Measurements from ENCODE around the gene TP53.
A peak's percentile ranks its signal among the peaks of the same experiment; 100 is the strongest.
"Not testable (repeated sequence)": the region's sequence is repeated elsewhere in the genome, so short reads cannot be mapped to it uniquely, and the experiment has no call there.

TP53 gene

DNA sequence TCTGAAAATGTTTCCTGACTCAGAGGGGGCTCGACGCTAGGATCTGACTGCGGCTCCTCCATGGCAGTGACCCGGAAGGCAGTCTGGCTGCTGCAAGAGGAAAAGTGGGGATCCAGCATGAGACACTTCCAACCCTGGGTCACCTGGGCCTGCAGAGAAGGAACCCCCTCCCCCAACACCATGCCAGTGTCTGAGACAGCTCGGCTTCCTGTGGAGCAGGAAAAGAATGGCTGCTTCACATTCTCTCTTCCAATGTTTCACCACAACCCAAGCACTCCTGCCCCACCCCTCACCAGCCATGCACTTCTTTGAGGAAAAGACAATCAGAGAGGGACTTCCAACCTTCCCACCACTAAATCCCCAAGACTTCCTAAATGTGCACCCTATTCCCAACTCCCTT lies 10.8 kb downstream of the TP53 start:
- DNase-seq (ENCODE audit: low spot score) (no peak), FAIRE-seq (no peak)

DNA sequence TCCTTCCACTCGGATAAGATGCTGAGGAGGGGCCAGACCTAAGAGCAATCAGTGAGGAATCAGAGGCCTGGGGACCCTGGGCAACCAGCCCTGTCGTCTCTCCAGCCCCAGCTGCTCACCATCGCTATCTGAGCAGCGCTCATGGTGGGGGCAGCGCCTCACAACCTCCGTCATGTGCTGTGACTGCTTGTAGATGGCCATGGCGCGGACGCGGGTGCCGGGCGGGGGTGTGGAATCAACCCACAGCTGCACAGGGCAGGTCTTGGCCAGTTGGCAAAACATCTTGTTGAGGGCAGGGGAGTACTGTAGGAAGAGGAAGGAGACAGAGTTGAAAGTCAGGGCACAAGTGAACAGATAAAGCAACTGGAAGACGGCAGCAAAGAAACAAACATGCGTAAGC lies 12.4 kb downstream of the TP53 start:
- FAIRE-seq: no peak
- DNase-seq (ENCODE audit: low spot score): no peak

DNA sequence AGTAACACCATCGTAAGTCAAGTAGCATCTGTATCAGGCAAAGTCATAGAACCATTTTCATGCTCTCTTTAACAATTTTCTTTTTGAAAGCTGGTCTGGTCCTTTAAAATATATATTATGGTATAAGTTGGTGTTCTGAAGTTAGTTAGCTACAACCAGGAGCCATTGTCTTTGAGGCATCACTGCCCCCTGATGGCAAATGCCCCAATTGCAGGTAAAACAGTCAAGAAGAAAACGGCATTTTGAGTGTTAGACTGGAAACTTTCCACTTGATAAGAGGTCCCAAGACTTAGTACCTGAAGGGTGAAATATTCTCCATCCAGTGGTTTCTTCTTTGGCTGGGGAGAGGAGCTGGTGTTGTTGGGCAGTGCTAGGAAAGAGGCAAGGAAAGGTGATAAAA lies 14.1 kb downstream of the TP53 start:
- peak; percentile 9 for DNase-seq (ENCODE audit: low spot score)
- no peak for FAIRE-seq

DNA sequence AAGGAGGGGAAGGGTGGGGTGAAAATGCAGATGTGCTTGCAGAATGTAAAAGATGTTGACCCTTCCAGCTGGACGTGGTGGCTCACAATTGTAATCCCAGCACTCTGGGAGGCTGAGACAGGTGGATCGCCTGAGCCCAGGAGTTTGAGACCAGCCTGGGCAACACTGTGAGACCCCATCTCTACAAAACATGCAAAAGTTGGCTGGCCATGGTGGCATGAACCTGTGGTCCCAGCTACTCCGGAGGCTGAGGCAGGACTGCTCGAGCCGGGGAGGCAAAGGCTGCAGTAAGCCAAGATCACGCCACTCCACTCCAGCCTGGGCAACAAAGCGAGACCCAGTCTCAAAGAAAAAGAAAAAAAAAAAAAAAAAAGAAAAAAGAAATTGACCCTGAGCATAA lies 18.8 kb downstream of the TP53 start:
- DNase-seq (ENCODE audit: low spot score): no peak
- no peak for FAIRE-seq

DNA sequence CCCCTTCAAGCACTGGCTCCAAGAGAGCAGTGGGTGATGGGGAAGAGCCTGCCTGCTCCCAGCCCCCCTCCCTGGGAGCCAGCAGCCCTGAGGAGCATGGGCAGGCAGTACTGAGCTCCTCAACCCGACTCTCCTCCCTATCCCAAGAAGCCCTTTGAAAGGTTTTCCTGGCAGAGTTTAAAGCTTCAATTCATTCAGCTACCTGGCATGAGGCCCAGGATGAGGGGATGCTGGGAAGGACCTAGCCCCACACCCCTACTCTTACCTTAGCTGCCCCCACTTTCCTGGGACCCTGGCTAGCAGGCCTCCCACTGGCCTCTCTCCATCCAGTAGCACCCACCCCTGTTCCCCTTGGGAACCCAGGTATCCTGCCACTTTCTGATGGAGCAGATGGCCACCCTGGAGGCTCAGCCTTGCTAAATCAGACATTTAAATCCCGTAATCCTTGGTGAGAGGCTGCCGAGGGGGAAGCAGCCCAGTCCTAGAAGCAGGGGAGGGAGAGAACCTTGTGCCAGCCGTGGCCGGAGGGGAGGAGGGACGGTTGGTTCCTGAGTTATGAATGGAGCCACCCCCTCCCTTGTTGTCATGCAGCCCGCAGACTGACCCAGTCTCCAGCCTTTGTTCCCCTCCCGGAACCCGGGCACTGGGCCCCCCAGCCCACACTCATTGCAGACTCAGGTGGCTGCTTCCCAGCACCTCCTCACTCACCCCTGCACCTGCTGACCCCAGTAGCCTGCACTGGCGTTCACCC lies 19.5 kb downstream of the TP53 start:
- FAIRE-seq: no peak
- no peak for DNase-seq (ENCODE audit: low spot score)

DNA sequence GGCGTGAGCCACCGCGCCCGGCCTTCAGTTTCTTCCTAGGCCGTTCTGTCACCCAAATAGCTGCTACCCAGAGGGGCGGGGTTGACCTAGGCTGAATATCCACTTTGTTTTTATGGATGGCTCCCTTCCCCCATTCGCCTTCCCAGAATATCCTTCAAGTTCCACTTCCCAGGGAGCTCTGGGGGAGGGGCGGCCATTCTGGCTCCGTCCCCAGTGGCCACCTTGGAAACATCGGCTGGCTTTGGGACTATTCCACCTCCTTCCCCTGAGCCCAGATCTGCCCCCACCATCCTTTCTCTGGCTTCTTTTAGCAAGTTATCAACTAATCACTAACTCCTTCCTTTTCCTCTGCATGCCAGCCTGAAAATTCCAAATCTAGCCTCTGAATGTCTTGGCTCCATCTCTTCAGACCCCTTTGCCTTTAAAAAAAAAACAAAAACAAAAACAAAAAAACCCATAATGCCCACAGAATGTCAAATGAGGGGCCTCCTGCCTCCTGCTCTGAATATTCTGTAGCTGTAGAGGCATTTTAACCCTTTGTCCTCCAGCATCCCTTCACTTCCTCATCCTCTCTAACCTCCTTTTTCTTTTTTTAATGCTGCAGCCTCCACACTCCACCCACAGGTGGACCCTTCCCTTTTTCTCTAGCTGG lies 30.2 kb downstream of the TP53 start:
- DNase-seq (ENCODE audit: low spot score): no peak
- no peak for FAIRE-seq

DNA sequence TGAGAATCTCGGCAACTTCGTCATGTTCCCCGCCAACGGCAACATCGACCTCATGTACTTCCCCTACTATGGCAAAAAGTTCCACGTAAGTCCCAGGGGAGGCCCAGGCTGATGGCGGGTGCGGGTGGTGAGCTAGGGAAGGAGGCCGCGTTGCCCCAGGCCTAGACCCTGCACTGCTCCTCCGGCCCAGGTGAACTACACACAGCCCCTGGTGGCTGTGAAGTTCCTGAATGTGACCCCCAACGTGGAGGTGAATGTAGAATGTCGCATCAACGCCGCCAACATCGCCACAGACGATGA lies 31.8 kb downstream of the TP53 start:
- DNase-seq (ENCODE audit: low spot score): no peak

DNA sequence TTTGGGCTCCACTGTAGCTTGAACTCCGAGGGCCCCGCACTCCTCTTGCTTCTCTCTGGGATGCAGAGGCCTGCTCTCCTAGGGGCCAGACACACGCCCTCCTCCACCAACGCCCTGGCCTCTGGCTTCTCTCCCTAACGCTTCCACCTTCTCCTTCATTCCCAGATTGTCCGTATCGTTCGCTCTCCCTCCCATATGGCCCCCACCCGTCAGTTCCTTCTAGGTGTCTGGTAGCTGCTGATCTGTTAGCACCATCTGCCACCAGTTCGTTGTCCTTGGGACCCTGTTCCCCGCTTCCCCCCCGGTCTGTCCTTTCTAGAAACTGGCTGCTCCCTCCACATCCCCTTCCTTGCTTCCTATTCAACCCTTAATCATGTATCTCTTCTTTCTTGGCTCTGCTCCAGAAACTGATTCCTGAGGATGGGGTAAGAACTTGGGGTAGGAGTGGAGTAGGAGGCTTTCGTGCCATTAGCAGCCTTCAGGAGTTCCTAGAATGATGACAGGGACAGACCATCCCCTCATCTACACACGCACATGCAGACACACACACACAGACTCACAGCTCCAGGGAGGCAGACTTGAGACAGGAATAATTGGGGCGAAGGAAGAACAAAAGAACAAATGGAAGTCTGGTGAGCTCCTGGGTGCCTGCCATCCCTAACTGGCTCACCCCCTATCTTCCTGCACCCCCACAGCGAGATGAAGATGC lies 32.3 kb downstream of the TP53 start:
- FAIRE-seq (no peak), DNase-seq (ENCODE audit: low spot score) (no peak)

More for the DNA sequence above, 31.8 kb downstream of the TP53 start:
- no peak for FAIRE-seq

DNA sequence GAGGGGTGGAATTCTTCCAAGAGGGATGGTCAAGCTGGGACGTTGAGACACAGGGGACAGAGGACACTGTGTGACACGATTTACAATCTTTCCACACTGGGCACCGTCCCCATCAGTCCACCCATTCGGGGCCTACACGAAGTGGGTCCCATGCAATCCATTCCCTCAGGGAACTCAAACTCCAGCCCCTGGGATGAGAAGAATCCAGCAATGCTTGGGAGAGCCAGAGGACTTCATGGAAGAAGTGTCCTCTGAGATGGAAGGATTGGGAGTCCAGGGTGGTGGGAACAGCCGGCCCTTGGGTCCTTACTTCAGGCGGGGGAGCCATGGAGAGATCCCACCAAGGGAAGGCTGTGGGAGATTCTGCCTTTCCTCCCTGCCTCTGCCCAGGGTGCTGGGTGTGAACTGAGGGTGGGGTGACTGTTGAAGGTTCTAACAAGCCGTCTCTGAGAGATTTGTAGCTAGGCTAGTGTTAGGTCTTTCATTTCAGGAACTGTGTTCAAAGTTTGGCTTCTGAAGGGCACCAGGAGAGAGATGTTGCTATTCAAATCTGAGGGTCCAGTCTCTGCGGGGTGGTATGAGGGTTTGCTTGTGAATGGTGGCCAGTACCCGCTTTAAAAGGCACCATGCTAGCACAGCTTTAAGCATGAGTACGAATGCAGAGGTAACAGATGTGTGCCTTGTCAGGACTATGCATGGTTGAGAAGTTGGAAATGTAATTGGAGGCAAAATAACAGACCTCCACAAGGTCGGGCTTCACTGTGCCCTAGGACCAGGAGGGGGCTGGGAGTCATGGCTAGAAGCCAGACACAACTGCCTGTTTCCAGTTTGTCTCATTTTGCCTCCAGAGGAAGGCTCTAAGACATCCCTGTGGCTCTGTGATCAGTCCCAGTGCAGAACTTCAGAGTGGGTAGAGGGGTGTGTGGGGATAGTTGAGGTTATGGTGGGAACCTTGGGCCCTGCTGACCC lies 34.6 kb downstream of the TP53 start:
- no peak for FAIRE-seq

DNA sequence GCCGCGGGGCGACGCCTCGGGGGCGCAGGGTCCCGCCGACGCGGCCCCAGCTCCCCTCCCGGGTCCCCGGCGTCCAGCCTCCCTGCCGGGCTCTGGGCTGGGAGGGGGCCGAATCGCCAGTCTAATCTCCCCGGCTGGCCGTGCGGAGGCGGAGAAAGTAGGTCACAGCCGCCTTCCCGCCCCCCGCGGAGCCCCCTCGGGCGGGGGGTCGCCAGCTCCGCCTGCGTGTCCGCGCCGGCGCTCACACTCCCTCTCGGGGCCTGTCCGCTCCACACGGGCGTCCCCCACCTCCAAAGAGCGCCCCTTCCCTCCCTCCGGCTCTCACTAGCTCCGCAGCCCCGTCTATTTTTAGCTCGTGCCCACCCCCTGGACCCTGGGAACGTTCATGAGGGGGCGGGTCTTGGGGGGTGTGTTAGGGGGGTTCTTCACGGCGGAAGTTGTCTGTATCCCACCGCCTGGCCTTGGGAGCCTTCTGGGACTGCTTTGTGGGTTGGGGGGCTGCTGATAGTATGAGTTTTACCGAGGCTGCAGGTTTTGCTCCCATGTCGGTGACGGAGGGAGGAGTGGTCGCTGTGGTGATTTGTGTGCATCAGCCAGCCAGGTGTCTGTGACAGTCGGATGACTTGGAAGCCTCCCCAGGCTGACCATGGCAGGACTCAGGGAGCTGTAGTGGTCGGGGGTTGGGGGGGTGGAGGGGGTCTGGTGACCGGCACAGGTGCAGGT lies 35.5 kb downstream of the TP53 start:
- FAIRE-seq (no peak), DNase-seq (ENCODE audit: low spot score) (no peak)

More for the DNA sequence above, 34.6 kb downstream of the TP53 start:
- no peak for DNase-seq (ENCODE audit: low spot score)

DNA sequence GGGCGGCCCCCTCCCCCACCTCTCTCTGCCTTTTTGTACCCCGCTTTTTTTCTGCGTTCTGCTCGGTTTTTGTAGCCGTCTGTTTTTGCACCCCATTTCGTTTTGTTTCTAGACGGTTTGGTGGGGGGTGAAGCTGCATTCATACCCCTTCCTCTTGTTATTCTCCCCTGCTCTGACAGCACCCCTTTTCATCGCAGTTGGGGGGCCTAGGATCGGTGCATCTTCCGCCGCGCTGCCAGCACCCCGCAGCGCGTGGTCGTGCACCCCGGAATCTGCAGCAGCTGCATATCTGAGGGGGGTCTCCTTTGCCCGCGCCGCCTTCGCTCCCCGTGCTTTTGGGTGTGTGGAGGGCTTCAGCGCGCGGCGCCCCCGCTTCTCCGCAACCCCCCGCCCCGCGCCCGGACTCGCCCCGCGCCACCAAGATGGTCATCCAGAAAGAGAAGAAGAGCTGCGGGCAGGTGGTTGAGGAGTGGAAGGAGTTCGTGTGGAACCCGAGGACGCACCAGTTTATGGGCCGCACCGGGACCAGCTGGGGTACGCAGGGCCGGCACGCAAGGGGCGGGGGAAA lies 36.1 kb downstream of the TP53 start:
- FAIRE-seq (no peak), DNase-seq (ENCODE audit: low spot score) (no peak)

DNA sequence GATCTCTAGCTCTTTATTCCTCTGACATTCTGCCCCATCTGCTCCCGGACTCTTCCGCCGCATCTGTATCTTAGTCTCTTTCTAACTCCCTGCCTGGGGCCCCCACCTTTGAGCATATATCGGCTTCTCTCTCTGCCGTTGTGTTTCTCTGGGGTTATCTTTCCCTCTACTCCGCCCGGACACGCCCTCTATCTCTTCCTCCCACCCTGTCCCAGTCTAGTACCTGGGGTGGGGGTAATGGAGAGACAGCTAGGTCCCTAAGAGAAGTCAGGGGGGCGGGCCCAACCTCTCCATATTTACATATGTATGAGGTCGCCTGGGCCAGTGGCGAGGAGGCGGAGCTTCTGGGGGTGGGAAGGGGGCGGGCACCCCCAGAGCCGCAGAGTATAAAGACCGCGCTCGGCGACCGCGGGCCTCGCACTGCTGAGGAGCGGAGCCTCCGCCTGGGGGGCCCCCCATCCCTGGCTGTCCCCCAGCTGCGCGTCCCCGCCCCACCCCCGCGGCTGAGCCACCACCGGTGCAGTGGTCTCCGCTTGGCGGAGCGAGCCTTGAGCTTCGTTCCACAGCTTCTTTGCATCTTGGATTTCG lies 36.7 kb downstream of the TP53 start, which contains the start of gene ATP1B2:
TSS of gene ATP1B2 (plus strand) at position 418 of the 588 bp plus-strand sequence. CDS start 593 bp downstream, outside the sequence.
- DNase-seq (ENCODE audit: low spot score): no peak
- no peak for FAIRE-seq

DNA sequence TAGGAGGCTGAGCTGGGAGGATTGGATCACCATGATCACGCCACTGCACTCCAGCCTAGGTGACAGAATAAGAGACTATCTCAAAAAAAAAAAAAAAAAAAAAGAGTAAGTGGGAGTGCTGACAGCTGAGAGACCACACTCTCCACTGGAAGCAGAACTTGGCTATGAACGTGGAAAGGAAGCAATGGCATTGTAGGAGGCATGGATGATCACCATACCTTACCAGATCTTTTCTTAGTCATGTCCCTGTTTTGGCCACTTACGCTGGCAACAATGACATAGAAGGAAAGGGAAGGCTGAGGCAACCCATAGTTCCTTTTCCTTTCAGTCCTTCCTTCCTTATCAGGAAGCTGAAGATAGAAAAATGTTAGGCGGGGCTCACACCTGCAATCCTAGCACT lies 40.3 kb downstream of the TP53 start:
- no peak for FAIRE-seq
- DNase-seq (ENCODE audit: low spot score): no peak

DNA sequence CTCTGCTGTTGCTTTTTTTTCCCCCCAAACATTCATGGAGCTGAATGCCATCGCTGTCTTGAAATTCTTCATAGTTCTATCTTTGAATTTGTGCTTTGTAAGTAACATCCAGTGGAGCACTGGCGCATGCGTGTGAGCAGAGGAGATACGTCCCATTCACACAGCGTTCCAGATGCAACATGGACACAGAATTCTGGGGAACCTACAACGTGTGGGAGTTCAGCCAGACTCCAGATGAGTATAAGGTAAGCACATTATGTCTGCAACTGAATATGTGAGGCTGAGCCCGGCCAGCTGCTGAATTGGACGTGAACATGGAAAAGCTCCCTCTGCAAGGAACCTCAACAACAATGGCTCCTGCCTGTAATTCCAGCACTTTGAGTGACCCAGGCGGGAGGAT lies 40.8 kb downstream of the TP53 start:
- FAIRE-seq (no peak), DNase-seq (ENCODE audit: low spot score) (no peak)

DNA sequence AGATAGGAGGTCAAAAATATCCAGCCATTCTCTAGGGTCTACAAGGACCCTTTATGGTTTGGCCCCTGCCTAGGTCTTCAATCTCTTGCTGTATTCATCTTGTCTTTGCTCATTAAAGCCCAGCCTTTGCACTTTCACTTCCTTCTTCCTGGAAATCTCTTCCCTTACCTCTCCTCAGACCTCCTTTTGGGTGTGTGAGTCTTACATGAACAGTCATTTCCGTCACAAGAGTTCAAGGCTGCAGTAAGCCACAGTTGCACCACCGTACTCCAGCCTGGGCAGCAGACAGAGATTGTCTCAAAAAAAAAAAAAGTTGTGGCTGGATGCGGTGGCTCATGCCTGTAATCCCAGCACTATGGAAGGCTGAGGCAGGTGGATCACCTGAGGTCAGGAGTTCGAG lies 42.5 kb downstream of the TP53 start:
- FAIRE-seq: no peak
- DNase-seq (ENCODE audit: low spot score): no peak

DNA sequence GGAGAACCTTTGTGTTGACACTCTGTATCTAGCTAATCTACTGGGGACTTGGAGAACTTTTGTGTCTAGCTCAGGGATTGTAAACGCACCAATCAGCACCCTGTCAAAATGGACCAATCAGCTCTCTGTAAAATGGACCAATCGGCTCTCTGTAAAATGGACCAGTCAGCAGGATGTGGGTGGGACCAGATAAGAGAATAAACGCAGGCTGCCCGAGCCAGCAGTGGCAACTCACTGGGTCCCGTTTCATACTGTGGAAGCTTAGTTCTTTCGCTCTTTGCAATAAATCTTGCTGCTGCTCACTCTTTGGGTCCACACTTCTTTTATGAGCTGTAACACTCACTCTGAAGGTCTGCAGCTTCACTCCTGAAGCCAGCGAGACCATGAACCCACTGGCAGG lies 45.7 kb downstream of the TP53 start:
- not testable (repeated sequence) for FAIRE-seq; DNase-seq (ENCODE audit: low spot score)

DNA sequence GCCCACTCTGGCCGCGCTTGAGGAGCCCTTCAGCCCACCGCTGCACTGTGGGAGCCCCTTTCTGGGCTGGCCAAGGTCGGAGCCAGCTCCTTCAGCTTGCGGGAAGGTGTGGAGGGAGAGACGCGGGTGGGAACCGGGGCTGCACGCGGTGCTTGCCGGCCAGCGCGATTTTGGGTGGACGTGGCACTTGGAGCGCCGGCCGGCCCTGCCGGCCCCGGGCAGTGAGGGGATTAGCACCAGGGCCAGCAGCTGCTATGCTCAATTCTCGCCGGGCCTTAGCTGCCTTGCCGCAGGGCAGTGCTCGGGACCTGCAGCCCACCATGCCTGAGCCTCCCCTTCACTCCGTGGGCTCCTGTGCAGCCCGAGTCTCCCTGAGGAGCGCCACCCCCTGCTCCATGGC lies 46.5 kb downstream of the TP53 start:
- FAIRE-seq (no peak), DNase-seq (ENCODE audit: low spot score) (no peak)

DNA sequence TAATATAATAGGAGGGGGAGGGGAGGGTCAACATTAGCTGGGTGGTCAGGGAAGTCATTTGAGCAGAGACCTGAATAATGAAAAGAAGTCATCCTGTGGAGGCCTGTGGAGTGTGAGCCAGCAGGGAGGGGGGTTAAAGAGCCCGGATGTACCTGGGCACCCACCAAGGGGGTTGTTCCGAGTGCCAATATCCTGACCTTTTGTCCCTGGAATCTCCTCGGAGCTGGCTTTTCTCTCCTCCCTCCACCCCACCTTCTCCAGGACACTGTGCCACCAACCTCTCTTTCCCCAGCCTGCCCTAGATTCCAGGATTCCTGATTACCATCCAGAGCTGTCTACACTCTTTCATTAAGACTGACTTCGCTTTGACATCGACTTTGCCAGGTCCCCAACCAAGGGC lies 51.1 kb downstream of the TP53 start:
- DNase-seq (ENCODE audit: low spot score) (no peak), FAIRE-seq (no peak)

DNA sequence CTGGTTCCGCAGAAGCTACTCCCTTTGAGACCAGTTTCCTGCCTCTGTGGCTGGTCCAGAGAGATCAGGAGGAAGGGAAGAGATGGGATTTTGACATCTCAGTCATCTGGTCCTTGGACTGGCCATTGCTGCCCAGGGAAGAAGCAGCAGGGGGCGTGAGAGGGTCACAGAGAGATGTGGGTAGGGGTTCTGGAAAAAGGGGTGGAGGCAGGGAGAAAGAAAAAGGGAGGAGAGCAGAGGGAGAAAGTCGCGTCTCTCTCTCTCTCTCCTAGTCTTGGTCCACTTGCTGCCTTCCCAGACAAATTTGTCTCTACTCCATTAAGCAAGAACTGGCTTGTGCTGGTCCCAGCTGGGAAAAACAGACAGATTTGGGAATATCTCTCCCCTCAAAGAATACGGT lies 52.9 kb downstream of the TP53 start:
- FAIRE-seq (no peak), DNase-seq (ENCODE audit: low spot score) (peak; percentile 4)

DNA sequence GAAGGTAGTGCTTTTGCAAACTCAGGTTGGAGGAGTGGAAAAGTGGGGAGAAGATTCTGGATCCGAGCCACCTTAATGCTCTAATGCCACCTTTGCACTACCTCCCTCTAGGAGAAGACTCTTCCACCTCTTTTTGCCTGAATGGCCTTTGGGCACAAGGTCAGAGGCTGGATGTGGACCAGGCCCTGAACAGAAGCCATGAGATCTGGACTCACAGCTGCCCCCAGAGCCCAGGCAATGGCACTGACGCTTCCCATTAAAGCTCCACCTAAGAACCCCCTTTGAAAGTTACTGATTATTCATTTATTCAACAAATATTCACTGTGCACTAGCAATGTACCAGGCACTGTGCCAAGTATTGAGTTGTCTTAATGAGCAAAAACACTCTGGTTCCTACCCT lies 54.2 kb downstream of the TP53 start:
- DNase-seq (ENCODE audit: low spot score) (no peak), FAIRE-seq (no peak)
